GM19240 (cell line): Measurements from ENCODE around the gene GDPD3.
A peak's percentile ranks its signal among the peaks of the same experiment; 100 is the strongest.

Experiments used
- DNase-seq: peaks from one replicate; pipeline ENCODE4 v3.0.0; 2011; ENCODE audit warnings: low spot score; ENCODE audit not compliant: insufficient read length

GDPD3 gene

DNA sequence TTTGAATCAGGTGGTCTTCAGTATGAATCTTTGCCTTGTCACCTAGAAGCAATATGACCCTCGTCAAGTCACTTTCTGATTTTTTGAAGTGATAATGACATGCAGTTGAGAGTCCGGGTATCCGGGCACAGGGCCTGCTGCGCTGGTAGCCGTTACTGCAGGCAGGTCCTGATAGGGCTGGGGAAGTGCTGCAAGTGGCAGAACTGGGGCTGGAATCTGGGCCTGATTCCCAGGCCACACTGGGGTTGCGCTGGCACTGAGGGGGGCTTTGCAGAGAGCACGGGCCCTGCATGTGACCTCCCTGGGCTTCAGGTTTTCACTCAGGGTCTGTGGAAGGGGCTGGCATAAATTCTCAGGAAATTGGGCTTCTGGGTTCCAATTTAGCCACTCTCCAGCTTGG is 34.6 kb downstream of the GDPD3 start:
- DNase-seq, result no peak

- no peak for DNase-seq
Measured at GRCh38 chr16:30077656-30078055, 35.7 kb downstream of the GDPD3 start.

DNA sequence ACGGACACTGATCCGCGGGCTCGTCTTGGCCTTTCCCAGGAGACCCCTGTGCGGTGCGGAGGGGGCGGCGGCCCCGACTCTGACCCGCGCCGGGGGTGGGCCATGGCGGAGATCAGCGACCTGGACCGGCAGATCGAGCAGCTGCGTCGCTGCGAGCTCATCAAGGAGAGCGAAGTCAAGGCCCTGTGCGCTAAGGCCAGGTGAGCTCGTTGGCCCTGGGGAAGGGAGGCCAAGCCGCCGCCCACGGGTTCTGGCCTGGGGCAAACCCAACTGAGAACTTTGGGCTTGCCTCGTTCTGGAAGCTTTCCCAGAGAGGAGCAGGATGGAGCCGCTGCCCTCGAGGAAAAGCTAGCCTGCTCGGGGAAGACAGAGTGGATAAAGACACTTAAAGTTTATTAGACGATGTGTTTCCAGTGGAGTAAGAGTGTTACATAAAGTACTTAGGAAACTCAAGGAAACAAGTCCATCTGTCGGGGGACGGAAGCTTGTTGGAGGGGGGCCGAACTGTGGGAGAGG is 37.0 kb downstream of the GDPD3 start:
- DNase-seq, result no peak

DNA sequence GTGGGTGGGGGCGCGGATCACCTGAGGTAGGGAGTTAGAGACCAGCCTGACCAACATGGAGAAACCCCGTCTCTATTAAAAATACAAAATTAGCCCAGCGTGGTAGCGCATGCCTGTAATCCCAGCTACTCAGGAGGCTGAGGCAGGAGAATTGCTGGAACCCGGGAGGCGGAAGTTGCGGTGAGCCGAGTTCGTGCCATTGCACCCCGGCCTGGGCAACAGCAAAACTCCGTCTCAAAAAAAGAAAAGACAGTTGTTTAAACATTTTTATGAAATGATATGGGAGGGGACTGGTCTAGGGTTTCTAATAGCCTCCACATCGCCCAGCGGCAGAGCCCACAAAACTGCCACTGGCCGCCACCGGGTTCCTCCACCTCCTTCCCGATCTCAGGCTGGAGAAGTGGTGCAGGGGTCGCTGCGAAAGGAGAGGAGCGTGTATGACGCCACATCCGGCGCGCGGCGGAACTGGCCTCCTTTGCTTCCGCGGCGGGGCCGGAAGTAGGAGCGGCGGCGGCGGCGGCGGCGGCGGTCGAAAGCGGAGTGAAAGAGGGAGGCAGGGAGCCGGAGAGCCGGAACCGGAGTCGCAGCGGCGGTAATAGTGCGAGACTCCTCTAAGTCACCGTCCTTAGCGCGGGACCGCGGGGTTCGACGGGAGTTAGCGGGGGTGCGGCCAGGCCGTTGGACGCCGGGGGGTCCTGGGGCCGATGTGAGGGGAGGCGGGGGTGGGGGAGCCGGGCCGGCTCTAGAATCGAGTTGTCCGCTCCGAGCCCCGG is 37.6 kb downstream of the GDPD3 start, which contains the start of gene PPP4C:
PPP4C (plus strand) TSS at position 492 of the 773 bp plus-strand sequence. CDS start 384 bp downstream, outside the sequence.
- peak; percentile 95 for DNase-seq

- DNase-seq, result no peak
Measured at GRCh38 chr16:30070490-30070889, 42.8 kb downstream of the GDPD3 start.

GRCh38 chr16:30069611-30070462 is 43.5 kb downstream of the GDPD3 start:
- DNase-seq, result no peak

- DNase-seq, result no peak
Measured at GRCh38 chr16:30068750-30069610, 44.4 kb downstream of the GDPD3 start.

- DNase-seq, result no peak
Measured at GRCh38 chr16:30068333-30068732, 45.0 kb downstream of the GDPD3 start.

DNA sequence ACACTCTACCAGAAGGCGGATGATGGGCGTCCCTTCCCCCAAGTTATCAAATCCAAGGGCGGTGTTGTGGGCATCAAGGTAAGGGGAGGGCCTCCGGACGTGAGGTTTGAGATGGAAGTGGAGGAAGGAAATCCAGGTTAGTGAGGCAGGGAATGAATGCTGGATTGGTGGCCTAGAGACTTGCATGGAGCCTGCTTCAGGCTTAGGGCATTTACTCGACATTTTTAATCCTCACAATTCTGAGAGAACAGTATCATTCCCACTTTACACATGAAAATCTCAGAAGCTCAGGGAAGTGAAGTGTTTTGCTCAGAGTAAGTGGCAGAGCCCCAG is 45.8 kb downstream of the GDPD3 start:
- DNase-seq, result no peak

- DNase-seq, result no peak
Measured at GRCh38 chr16:30066761-30067583, 46.4 kb downstream of the GDPD3 start.

DNA sequence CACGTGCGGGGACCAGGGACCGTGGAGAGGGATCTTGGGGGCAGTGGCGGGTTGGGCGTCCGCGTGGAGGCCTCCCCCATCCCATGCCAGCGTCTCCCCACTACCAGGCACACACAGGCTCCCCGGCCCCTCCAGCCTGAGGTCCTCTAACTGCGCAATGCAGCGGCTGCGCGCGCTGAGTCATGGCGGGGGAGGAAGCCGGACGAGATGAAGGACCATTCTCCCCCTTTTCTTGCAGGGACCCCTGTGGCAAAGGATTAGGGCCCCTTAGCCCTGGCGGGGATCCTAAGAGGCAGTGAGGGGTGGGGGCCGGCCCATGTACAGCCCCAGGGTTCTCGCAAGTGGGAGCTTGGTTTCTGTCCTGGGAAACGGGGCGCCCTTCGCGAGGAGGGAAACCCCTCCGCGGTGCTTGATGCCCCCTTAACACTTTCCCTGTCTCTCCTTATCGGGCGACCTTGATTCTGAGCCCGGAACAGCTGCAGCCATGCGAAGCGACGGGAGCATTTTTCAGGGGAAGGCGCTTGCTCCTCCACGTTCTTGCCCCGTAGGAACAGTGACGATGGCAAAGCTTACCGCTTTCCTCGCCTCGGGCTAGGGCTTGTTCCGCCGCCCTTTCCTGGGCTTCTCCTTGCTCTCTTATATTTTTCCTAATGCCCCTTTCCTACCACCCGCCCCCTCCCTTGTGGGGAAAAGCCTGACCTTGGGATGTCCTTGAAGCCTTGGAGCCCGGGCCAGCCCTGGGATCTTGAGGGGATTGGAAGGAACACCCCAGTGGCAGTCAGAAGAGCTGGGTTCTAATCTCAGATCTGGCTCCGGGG is 47.2 kb downstream of the GDPD3 start:
- no peak for DNase-seq

DNA sequence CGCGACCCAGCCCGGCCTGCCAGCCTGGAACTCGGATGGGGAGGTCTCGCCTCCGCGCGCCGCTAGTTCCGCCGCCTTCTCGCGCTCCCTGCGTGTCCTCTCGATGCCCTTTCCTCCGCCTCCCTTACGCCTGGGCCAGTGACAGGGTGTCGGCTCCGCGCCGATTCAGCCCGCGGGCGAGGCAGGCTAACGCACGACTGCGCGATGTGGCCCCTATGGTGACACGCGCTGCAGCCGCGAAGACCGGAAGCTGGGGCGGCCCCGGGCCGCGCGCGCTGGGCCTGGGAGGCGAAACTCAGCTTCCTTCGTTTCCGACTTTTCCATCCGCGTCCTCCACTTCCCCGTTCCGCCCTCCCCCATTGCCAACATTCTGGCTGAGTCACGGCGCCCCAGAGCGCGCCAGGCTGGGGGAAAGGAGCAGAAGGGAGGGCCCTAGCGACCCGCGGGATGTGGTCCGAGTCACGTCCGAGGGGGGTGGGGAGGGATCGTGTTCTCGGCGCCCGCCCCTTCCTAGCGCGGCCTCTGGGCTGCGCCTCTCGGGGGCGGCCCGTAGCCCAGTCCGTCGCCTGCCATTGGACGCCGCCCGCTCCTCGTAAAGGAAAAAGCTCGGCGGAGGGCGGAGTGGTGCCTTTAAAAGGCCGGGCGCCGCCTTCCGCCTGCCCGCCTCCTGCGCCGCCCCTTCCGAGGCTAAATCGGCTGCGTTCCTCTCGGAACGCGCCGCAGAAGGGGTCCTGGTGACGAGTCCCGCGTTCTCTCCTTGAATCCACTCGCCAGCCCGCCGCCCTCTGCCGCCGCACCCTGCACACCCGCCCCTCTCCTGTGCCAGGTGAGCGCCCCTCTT is 48.0 kb downstream of the GDPD3 start, which contains the start of gene ALDOA:
ALDOA (plus strand) TSS at position 659 of the 841 bp plus-strand sequence. CDS start 1,138 bp downstream, outside the sequence.
- peak; percentile 89 for DNase-seq

- DNase-seq, result no peak
Measured at GRCh38 chr16:30064729-30065101, 48.6 kb downstream of the GDPD3 start.

DNA sequence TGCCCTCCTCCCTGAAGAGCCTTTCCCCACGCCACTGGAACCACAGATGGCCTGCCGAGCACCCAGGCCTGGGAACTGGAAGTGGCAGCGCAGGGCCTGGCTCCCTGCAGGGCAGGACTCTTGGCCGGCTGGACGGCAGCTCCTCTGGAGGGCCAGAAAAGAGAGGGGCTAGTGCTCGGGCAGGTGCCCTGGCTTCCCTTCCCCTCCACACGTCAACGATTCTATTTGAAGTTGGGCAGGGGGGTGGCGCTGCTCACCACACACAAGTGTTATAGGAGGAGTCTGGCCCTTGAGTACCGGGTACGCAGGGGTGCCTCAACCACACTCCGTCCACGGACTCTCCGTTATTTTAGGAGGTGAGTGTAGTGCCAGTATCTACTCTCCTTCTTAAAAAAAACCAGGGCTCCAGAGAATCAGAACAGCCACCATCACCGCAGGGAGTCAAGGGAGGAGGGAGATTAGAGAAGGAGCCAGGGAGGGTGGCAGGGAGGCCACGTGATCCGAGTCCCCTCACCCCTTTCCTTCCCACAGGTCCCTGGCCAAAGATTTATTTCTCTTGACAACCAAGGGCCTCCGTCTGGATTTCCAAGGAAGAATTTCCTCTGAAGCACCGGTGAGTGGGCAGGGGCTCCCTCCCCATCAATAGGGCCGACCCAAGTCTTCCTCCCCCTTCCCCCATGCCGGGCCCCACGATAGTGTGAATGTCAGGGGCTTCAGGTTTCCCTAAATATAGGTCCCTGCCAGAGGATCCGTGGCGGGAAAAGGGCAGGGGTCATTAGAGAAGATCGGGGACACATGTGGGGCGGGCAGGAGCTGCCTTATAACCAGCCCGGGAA is 49.2 kb downstream of the GDPD3 start:
- DNase-seq, result no peak

GRCh38 chr16:30063278-30063892 is 50.0 kb downstream of the GDPD3 start:
- DNase-seq, result no peak

- DNase-seq, result no peak
Measured at GRCh38 chr16:30060836-30061554, 52.3 kb downstream of the GDPD3 start.

- no peak for DNase-seq
Measured at GRCh38 chr16:30060346-30060745, 53.0 kb downstream of the GDPD3 start.
